ENCODE measurements around the gene ASB12.

ASB12 gene

GRCh38 chrX:64187762-64188150 lies 42.7 kb downstream of the ASB12 start:
- DNase-seq (ENCODE audit: low read depth in 1 of 2, low spot score in 1 of 2), result no peak

- DNase-seq (ENCODE audit: low read depth in 1 of 2, low spot score in 1 of 2), result no peak
Observed at GRCh38 chrX:64186974-64187761, 43.2 kb downstream of the ASB12 start.

- no peak for DNase-seq (ENCODE audit: low read depth in 1 of 2, low spot score in 1 of 2)
Observed at GRCh38 chrX:64184396-64184795, 46.0 kb downstream of the ASB12 start.

GRCh38 chrX:64182208-64182607 lies 48.2 kb downstream of the ASB12 start:
- no peak for DNase-seq (ENCODE audit: low read depth in 1 of 2, low spot score in 1 of 2)

- no peak for DNase-seq (ENCODE audit: low read depth in 1 of 2, low spot score in 1 of 2)
Observed at GRCh38 chrX:64176876-64177275, 53.5 kb downstream of the ASB12 start.
